ENCODE measurements around the gene PPP1R8. TPM values are rescaled to one million over a fixed set of nuclear protein-coding genes. Genes with fewer than 3 reads are reported as not detected.

PPP1R8 gene
- 10 to 100 TPM; 45.0 to 48.1 TPM for total RNA-seq
- 49.6 TPM for polyA plus RNA-seq (2013, experiment 1 of 2)
- polyA plus RNA-seq (2013, experiment 2 of 2) = 49.6 TPM
- long read RNA-seq, experiment 1, transcript PPP1R8-202 (7 exons, 2,344 nt) = major isoform, 9 of 27 reads
- long read RNA-seq, experiment 1, partial matches to known transcripts = 8 of 27 reads
- long read RNA-seq, experiment 1, other reads (novel, unspliced or antisense) = 9 of 27 reads
- long read RNA-seq, experiment 2, partial matches to known transcripts = 0 of 6 reads
- long read RNA-seq, experiment 2, other reads (novel, unspliced or antisense) = 2 of 6 reads
- long read RNA-seq, experiment 3, partial matches to known transcripts = 2 of 7 reads
- long read RNA-seq, experiment 3, other reads (novel, unspliced or antisense) = 2 of 7 reads
- long read RNA-seq, experiment 4, transcript PPP1R8-202 (7 exons, 2,344 nt) = major isoform, 40 of 59 reads
- long read RNA-seq, experiment 4, partial matches to known transcripts = 3 of 59 reads
- long read RNA-seq, experiment 4, other reads (novel, unspliced or antisense) = 15 of 59 reads

GRCh38 chr1:27830621-27831440 lies at the start of gene PPP1R8:
Gene PPP1R8, plus strand, starts transcription at chr1:27830782. Its CDS starts 54 bp downstream, at chr1:27830836.
- WGBS, 2 experiments (ENCODE audit: insufficient coverage in 1 of 2, insufficient read length in 1 of 2) = 0 to 1% methylated on average over 42 to 60 of the region's 60 CpGs
- Histone ChIP-seq H3K27ac (ENCODE audit: low read depth, low read length) (peak within 1 kb of the TSS; percentile 95), H3K36me3 (ENCODE audit: control insufficient read depth, insufficient read depth, low read length) (peaks cover 31% of the 10 kb centered on the region), H3K9ac (ENCODE audit: extremely low read depth, low read length, poor library complexity, severe bottlenecking) (peak within 1 kb of the TSS; percentile 98), H3K4me1 (ENCODE audit: control insufficient read depth, insufficient read depth, low read length) (peaks cover 3% of the 10 kb centered on the region), H3K9me3 (ENCODE audit: control insufficient read depth, low read length) (no peaks in the 10 kb centered on the region), H3K4me3 (ENCODE audit: low read length) (peak within 1 kb of the TSS; percentile 94), H3K27me3 (ENCODE audit: control insufficient read depth, insufficient read depth, low read length, poor library complexity, severe bottlenecking) (no peaks in the 10 kb centered on the region)
- peak within 1 kb of the TSS; percentile 98 for H3K4me3 Mint-ChIP-seq
- peak; percentile 97 for DNase-seq
- H3K27me3 Mint-ChIP-seq (ENCODE audit: insufficient read depth) = no peaks in the 10 kb centered on the region
- no peak for TF ChIP-seq CTCF (conservative IDR thresholded peaks at IDR 0.05)
- H3K4me1 Mint-ChIP-seq = peaks cover 19% of the 10 kb centered on the region
- H3K36me3 Mint-ChIP-seq (ENCODE audit: low read depth) = peaks cover 18% of the 10 kb centered on the region
- H3K9me3 Mint-ChIP-seq = no peaks in the 10 kb centered on the region
- H3K27ac Mint-ChIP-seq = peak within 1 kb of the TSS; percentile 99

DNA sequence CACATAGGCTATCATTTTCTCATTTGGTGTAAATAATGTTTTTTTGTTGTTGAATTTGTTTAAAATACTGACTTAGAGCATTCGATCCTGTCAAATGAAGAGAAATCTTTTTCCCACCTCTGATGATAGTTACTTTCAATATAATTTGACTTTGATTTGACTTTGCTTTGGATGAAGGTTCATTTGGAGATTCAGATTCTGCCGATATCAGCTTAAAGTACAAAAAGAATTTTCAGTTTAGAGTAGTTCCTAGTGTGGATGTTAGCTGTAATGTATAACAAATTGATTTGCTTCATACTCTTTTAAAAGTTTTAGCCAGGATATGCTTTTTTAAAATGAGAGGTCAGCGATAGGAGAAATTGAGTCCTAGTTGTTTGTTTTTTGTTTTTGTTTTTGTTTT lies 47.6 kb upstream of the PPP1R8 start:
- no peak overlapping the region for H3K9ac ChIP-seq (ENCODE audit: extremely low read depth, low read length, poor library complexity, severe bottlenecking)
- H3K4me3 ChIP-seq (ENCODE audit: low read length) = no peak overlapping the region
- no peak for DNase-seq
- TF ChIP-seq CTCF (conservative IDR thresholded peaks at IDR 0.05) = no peak
- WGBS, 2 experiments (ENCODE audit: insufficient coverage in 1 of 2, insufficient read length in 1 of 2) = 86 to 96% methylated on average over 1 to 3 of the region's 3 CpGs
- no peak overlapping the region for H3K27ac ChIP-seq (ENCODE audit: low read depth, low read length)
- no peaks in the 10 kb centered on the region for H3K9me3 ChIP-seq (ENCODE audit: control insufficient read depth, low read length)
- H3K27me3 ChIP-seq (ENCODE audit: control insufficient read depth, insufficient read depth, low read length, poor library complexity, severe bottlenecking) = no peaks in the 10 kb centered on the region
- H3K4me3 Mint-ChIP-seq = no peak overlapping the region
- H3K27me3 Mint-ChIP-seq (ENCODE audit: insufficient read depth) = no peaks in the 10 kb centered on the region
- H3K9me3 Mint-ChIP-seq = no peaks in the 10 kb centered on the region
- peak overlapping the region; percentile 52 for H3K27ac Mint-ChIP-seq
- peaks cover 6% of the 10 kb centered on the region for H3K4me1 ChIP-seq (ENCODE audit: control insufficient read depth, insufficient read depth, low read length)
- peaks cover 9% of the 10 kb centered on the region for H3K36me3 ChIP-seq (ENCODE audit: control insufficient read depth, insufficient read depth, low read length)
- peaks cover 18% of the 10 kb centered on the region for H3K4me1 Mint-ChIP-seq
- no peaks in the 10 kb centered on the region for H3K36me3 Mint-ChIP-seq (ENCODE audit: low read depth)

DNA sequence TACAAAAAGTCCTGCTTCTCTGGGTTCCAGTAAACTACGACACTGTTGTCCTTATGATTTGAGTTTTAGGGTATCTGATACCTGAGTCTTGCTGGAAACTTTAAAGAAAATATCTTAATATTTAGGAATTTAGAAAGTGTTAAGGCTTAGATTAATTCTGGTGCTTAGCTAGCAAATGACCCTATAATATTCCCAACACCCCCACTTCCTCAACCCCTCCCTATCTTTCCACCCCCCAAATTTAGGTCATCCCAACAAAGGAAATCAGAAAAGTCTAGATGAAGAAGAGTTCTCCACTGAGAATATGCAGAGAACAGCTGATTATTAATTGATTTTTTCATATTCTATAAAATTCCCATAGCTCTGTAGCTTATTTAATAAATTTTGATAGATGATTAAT lies 45.9 kb upstream of the PPP1R8 start:
- Histone ChIP-seq H3K4me3 (ENCODE audit: low read length) (no peak overlapping the region), H3K9ac (ENCODE audit: extremely low read depth, low read length, poor library complexity, severe bottlenecking) (no peak overlapping the region), H3K36me3 (ENCODE audit: control insufficient read depth, insufficient read depth, low read length) (peaks cover 11% of the 10 kb centered on the region), H3K27me3 (ENCODE audit: control insufficient read depth, insufficient read depth, low read length, poor library complexity, severe bottlenecking) (no peaks in the 10 kb centered on the region), H3K27ac (ENCODE audit: low read depth, low read length) (no peak overlapping the region), H3K9me3 (ENCODE audit: control insufficient read depth, low read length) (peaks cover 2% of the 10 kb centered on the region), H3K4me1 (ENCODE audit: control insufficient read depth, insufficient read depth, low read length) (no peaks in the 10 kb centered on the region)
- no peak for DNase-seq
- H3K4me3 Mint-ChIP-seq = no peak overlapping the region
- WGBS, 2 experiments (ENCODE audit: insufficient coverage in 1 of 2, insufficient read length in 1 of 2) = 90 to 94% methylated on average over 1 of the region's 1 CpG
- TF ChIP-seq CTCF (conservative IDR thresholded peaks at IDR 0.05) = no peak
- H3K4me1 Mint-ChIP-seq = peaks cover 13% of the 10 kb centered on the region
- no peaks in the 10 kb centered on the region for H3K27me3 Mint-ChIP-seq (ENCODE audit: insufficient read depth)
- peaks cover 3% of the 10 kb centered on the region for H3K36me3 Mint-ChIP-seq (ENCODE audit: low read depth)
- no peaks in the 10 kb centered on the region for H3K9me3 Mint-ChIP-seq
- no peak overlapping the region for H3K27ac Mint-ChIP-seq
